ENCODE measurements around the gene LRRC43.

GRCh38 chr12:122137681-122138080 is 45.2 kb upstream of the LRRC43 start:
- TF ChIP-seq CTCF (IDR thresholded peaks at IDR 0.05) (no peak), EZH2 (IDR thresholded peaks at IDR 0.05) (no peak)

Data from neural progenitor cell (in vitro differentiated cells).